Measurements from ENCODE around the gene NFYB. TPM values are rescaled to one million over a fixed set of nuclear protein-coding genes. Genes with fewer than 3 reads are reported as not detected.

NFYB gene
- total and polyA plus RNA-seq, 2 donors (not counting 1 experiment from before 2014, with no cell fraction given) = 11.7 to 27.2 TPM

DNA sequence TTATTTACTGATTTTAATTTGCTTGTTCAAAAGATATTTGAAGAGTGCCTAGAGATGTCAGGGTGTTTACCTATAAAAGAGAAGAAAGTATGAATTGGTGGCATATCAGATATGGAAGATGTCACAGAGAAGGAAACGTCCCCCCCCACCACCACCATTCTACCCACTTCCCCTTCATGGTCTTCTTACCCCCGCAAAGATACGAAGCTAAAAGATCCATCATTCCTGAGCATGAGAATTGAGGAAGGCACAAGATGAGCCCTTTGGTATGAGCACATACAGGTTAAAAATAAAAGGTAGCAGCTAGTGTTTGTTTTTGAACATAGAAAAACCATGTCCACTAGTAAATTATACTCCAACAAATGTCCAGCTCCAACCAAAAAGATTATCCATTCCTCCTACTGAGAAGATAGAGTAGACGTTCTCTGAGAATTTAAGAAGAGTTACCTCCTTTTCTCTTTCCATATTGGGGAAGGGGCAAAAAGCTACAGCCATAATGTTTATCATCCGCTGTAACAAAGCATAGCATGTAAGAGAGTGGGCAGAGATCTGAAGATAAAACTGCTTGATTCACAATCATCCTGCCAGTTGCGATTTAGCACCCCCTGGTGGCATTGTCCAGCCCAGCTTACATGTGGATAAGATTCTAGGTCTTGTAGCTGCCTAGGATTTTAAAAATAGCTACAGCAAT is 29.1 kb downstream of the NFYB start:
- no peaks in the 10 kb centered on the region for H3K9me3 ChIP-seq (ENCODE audit: control extremely low read depth in 1 of 3, control insufficient read depth in 2 of 3, insufficient read depth in 1 of 3, low read length in 2 of 3)
- Mint-ChIP-seq H3K4me1 (peaks cover 8% of the 10 kb centered on the region), H3K27me3 (no peaks in the 10 kb centered on the region), H3K27ac (peak overlapping the region; percentile 44), H3K4me3 (no peak overlapping the region), H3K9me3 (ENCODE audit: insufficient read depth) (no peaks in the 10 kb centered on the region)
- peak; percentile 82 for DNase-seq
- H3K27ac ChIP-seq (ENCODE audit: low read length in 2 of 2) = no peak overlapping the region
- TF ChIP-seq, protein P1, sequence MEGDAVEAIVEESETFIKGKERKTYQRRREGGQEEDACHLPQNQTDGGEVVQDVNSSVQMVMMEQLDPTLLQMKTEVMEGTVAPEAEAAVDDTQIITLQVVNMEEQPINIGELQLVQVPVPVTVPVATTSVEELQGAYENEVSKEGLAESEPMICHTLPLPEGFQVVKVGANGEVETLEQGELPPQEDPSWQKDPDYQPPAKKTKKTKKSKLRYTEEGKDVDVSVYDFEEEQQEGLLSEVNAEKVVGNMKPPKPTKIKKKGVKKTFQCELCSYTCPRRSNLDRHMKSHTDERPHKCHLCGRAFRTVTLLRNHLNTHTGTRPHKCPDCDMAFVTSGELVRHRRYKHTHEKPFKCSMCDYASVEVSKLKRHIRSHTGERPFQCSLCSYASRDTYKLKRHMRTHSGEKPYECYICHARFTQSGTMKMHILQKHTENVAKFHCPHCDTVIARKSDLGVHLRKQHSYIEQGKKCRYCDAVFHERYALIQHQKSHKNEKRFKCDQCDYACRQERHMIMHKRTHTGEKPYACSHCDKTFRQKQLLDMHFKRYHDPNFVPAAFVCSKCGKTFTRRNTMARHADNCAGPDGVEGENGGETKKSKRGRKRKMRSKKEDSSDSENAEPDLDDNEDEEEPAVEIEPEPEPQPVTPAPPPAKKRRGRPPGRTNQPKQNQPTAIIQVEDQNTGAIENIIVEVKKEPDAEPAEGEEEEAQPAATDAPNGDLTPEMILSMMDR (IDR thresholded peaks at IDR 0.05) = peak; percentile 95
- TF ChIP-seq EZH2 (IDR thresholded peaks at IDR 0.05; ENCODE audit: borderline replicate concordance, insufficient read depth, low read depth, low read length, poor library complexity, severe bottlenecking) = no peak
- intact Hi-C loops (cut with micrococcal nuclease) = loop anchor here (1.0 to 10.0 kb wide), 4 partner anchors 52 to 534 kb away; no protein-coding TSS in a partner anchor
- H2AFZ ChIP-seq (ENCODE audit: insufficient read depth, low read depth, low read length, poor library complexity, severe bottlenecking) = peak overlapping the region; percentile 5
- H3K4me3 ChIP-seq (ENCODE audit: control extremely low read depth in 1 of 5, extremely low read depth in 1 of 5, insufficient read depth in 1 of 5, low read depth in 2 of 5, low read length in 4 of 5) = no peak overlapping the region
- no peaks in the 10 kb centered on the region for H4K20me1 ChIP-seq (ENCODE audit: control insufficient read depth, insufficient read depth, low read length, poor library complexity, severe bottlenecking)
- no peak overlapping the region for H3K9ac ChIP-seq (ENCODE audit: low read length)
- ChIA-PET POLR2A (interaction anchor here (0.9 kb wide), 1 partner anchor 143 kb away, joined by 3 read pairs; the partner anchor contains the start of gene TDG), CTCF (interaction anchor here (0.7 to 6.0 kb wide), 43 partner anchors 9 to 1112 kb away, joined by 3 to 98 read pairs (median 5); partner anchors contain the start of genes HCFC2, HSP90B1, NFYB and NT5DC3)
- H3K79me2 ChIP-seq (ENCODE audit: control insufficient read depth, insufficient read depth, low read length) = no peaks in the 10 kb centered on the region
- H3K27me3 ChIP-seq (replicated peaks in 1 of 4; ENCODE audit: control extremely low read depth in 1 of 4, control insufficient read depth in 3 of 4, insufficient read depth in 4 of 4, low read length in 3 of 4) = no peaks in the 10 kb centered on the region
- WGBS (ENCODE audit: insufficient coverage) = 0% methylated on average over 1 of the region's 6 CpGs
- ATAC-seq (ENCODE audit: low read depth) = peak; percentile 91
- H3K4me2 ChIP-seq (replicated peaks; ENCODE audit: low read depth, low read length, poor library complexity, severe bottlenecking) = peak overlapping the region; percentile 51
- H3K36me3 ChIP-seq (replicated peaks in 1 of 2; ENCODE audit: control extremely low read depth in 1 of 2, control insufficient read depth in 1 of 2, extremely low read depth in 1 of 2, insufficient read depth in 2 of 2, low read length in 1 of 2) = peaks cover 0 to 1% of the 10 kb centered on the region in 2 experiments
- H3K4me1 ChIP-seq (ENCODE audit: control insufficient read depth in 2 of 2, insufficient read depth in 2 of 2, low read length in 2 of 2) = peaks cover 6 to 8% of the 10 kb centered on the region in 2 donors

DNA sequence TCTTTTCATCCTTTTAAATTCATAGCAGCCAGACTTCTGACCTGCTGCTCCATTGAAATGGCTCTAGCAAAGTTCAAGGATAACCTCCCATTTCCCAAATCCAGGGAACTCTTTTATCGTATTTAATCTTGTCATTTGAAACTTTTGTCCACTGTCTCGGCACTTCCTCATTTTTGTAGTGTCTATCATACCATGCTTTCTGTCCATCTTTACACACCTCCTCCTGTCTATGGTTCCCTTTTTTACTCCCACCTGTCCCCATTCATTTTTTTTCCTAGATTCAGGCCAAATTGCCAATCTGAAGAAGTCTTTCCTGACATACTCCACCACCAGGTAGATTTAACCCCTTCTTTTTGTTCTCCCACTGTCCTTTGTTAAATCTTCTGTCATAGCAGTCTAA is 31.0 kb downstream of the NFYB start:
- 81% methylated on average over 2 of the region's 2 CpGs for WGBS (ENCODE audit: insufficient coverage)
- ChIA-PET POLR2A (no interaction called here), CTCF (interaction anchor here (0.6 to 6.0 kb wide), 5 partner anchors 43 to 228 kb away, joined by 3 to 98 read pairs (median 43); partner anchors contain the start of gene HCFC2)
- Mint-ChIP-seq H3K4me3 (no peak overlapping the region), H3K27me3 (no peaks in the 10 kb centered on the region), H3K27ac (no peak overlapping the region), H3K9me3 (ENCODE audit: insufficient read depth) (no peaks in the 10 kb centered on the region), H3K4me1 (peaks cover 8% of the 10 kb centered on the region)
- Histone ChIP-seq H3K9me3 (ENCODE audit: control extremely low read depth in 1 of 3, control insufficient read depth in 2 of 3, insufficient read depth in 1 of 3, low read length in 2 of 3) (no peaks in the 10 kb centered on the region), H3K4me1 (ENCODE audit: control insufficient read depth in 2 of 2, insufficient read depth in 2 of 2, low read length in 2 of 2) (peaks cover 6 to 8% of the 10 kb centered on the region in 2 donors), H3K4me3 (ENCODE audit: control extremely low read depth in 1 of 5, extremely low read depth in 1 of 5, insufficient read depth in 1 of 5, low read depth in 2 of 5, low read length in 4 of 5) (no peak overlapping the region), H3K36me3 (replicated peaks in 1 of 2; ENCODE audit: control extremely low read depth in 1 of 2, control insufficient read depth in 1 of 2, extremely low read depth in 1 of 2, insufficient read depth in 2 of 2, low read length in 1 of 2) (peaks cover 2 to 3% of the 10 kb centered on the region in 2 experiments), H3K27me3 (replicated peaks in 1 of 4; ENCODE audit: control extremely low read depth in 1 of 4, control insufficient read depth in 3 of 4, insufficient read depth in 4 of 4, low read length in 3 of 4) (no peaks in the 10 kb centered on the region), H3K4me2 (replicated peaks; ENCODE audit: low read depth, low read length, poor library complexity, severe bottlenecking) (no peak overlapping the region), H2AFZ (ENCODE audit: insufficient read depth, low read depth, low read length, poor library complexity, severe bottlenecking) (no peak overlapping the region), H3K79me2 (ENCODE audit: control insufficient read depth, insufficient read depth, low read length) (no peaks in the 10 kb centered on the region), H4K20me1 (ENCODE audit: control insufficient read depth, insufficient read depth, low read length, poor library complexity, severe bottlenecking) (no peaks in the 10 kb centered on the region), H3K27ac (ENCODE audit: low read length in 2 of 2) (no peak overlapping the region), H3K9ac (ENCODE audit: low read length) (no peak overlapping the region)
- ATAC-seq (ENCODE audit: low read depth) (no peak), DNase-seq (no peak)
- intact Hi-C loops (cut with micrococcal nuclease) = loop anchor here (10.0 kb wide), 1 partner anchor 532 kb away; no protein-coding TSS in a partner anchor
- TF ChIP-seq, protein P1 (IDR thresholded peaks at IDR 0.05) = no peak
- no peak for TF ChIP-seq EZH2 (IDR thresholded peaks at IDR 0.05; ENCODE audit: borderline replicate concordance, insufficient read depth, low read depth, low read length, poor library complexity, severe bottlenecking)

Data from B cell (primary cell).